ENCODE data around the gene OXT.
"Not testable (repeated sequence)": the region's sequence is repeated elsewhere in the genome, so short reads cannot be mapped to it uniquely, and the experiment has no call there.

- TF ChIP-seq CTCF (conservative IDR thresholded peaks at IDR 0.05; ENCODE audit: low read length); EZH2phosphoT487 (IDR thresholded peaks at IDR 0.05; ENCODE audit: borderline replicate concordance, low read depth, low read length): not testable (repeated sequence)
These were observed 48.6 kb upstream of the OXT start for GRCh38 chr20:3022559-3023490.
